PC-3 (cell line): Measurements from ENCODE around the gene UBE2S. TPM values are rescaled to one million over a fixed set of nuclear protein-coding genes. Genes with fewer than 3 reads are reported as not detected.
A peak's percentile ranks its signal among the peaks of the same experiment; 100 is the strongest.

Source experiments
- ATAC-seq: fragments of 200-7000 bp; cut with Tn5 transposase; 2 replicates; pipeline ENCODE4 v1.9.1; 2020; ENCODE audit warnings: mild to moderate bottlenecking, moderate library complexity
- BruUV-seq: library from RNA; stranded (reverse); fragments of 400-500 nt; replicated peaks from 2 replicates; lab custom pipeline; 2021; lab: Mats Ljungman, UMichigan
- CTCF ChIA-PET: fragments of 300-600 bp; sonication (Branson Sonifier 250); formaldehyde crosslinking; loops from one replicate; lab custom pipeline; 2022; ENCODE audit warnings: antibody characterized with exemption; lab: Charles Lee
- POLR2A ChIA-PET: fragments of 300-600 bp; sonication (Branson Sonifier 250); formaldehyde crosslinking; loops from one replicate; lab custom pipeline; 2022; ENCODE audit warnings: antibody characterized with exemption; ENCODE audit not compliant: unreplicated experiment; lab: Charles Lee
- DNase-seq: peaks from one replicate; pipeline ENCODE4 v3.0.0-alpha.2; 2015
- H2AFZ ChIP-seq: fragments of 300-600 bp; sonication (generic); 2 replicates; pipeline ENCODE4 v1.6.0; 2016; ENCODE audit warnings: antibody characterized with exemption, low read length
- H3F3A ChIP-seq: fragments of 300-600 bp; sonication (generic); one replicate; pipeline ENCODE4 v1.6.0; 2017; ENCODE audit warnings: antibody characterized with exemption, low read length, control low read depth, mild to moderate bottlenecking; ENCODE audit not compliant: unreplicated experiment
- H3K27ac ChIP-seq: fragments of 300-600 bp; sonication (generic); 2 replicates; pipeline ENCODE4 v1.5.1; 2016; ENCODE audit warnings: mild to moderate bottlenecking, low read length
- H3K27me3 ChIP-seq: fragments of 300-600 bp; sonication (generic); 2 replicates; pipeline ENCODE4 v1.6.1; 2016; ENCODE audit warnings: low read length, mixed read lengths
- H3K36me3 ChIP-seq: fragments of 300-600 bp; sonication (generic); 2 replicates; pipeline ENCODE4 v1.6.1; 2016; ENCODE audit warnings: low read depth, mixed run types, low read length, mixed read lengths
- H3K4me1 ChIP-seq: fragments of 300-600 bp; sonication (generic); 2 replicates; pipeline ENCODE4 v1.5.1; 2016; ENCODE audit warnings: low read length; ENCODE audit not compliant: insufficient read depth
- H3K4me2 ChIP-seq: fragments of 300-600 bp; sonication (generic); 2 replicates; pipeline ENCODE4 v1.6.0; 2016; ENCODE audit warnings: low read length
- H3K4me3 ChIP-seq: fragments of 300-600 bp; sonication (generic); 2 replicates; pipeline ENCODE4 v1.5.1; 2016; ENCODE audit warnings: mild to moderate bottlenecking, low read length, mixed read lengths
- H3K79me2 ChIP-seq: fragments of 300-600 bp; sonication (generic); 2 replicates; pipeline ENCODE4 v1.6.1; 2017; ENCODE audit warnings: low read length, mixed read lengths
- H3K9ac ChIP-seq: fragments of 300-600 bp; sonication (generic); 2 replicates; pipeline ENCODE4 v1.6.0; 2016; ENCODE audit warnings: mild to moderate bottlenecking, low read length
- H3K9me2 ChIP-seq: fragments of 300-600 bp; sonication (generic); replicated peaks from 2 replicates; pipeline ENCODE4 v1.6.1; 2016; ENCODE audit warnings: mixed run types, low read length, mixed read lengths
- H3K9me3 ChIP-seq: fragments of 300-600 bp; sonication (generic); 2 replicates; pipeline ENCODE4 v1.6.1; 2016; ENCODE audit warnings: low read length, mixed read lengths
- H4K20me1 ChIP-seq: fragments of 300-600 bp; sonication (generic); 2 replicates; pipeline ENCODE4 v1.6.1; 2016; ENCODE audit warnings: low read length, mixed read lengths
- CTCF ChIP-seq: fragments of 300-600 bp; sonication (generic); conservative IDR thresholded peaks from 2 replicates; pipeline ENCODE4 v1.5.1; 2017; ENCODE audit warnings: antibody characterized with exemption, low read depth, mild to moderate bottlenecking, low read length
- EZH2 ChIP-seq: fragments of 300-600 bp; sonication (generic); IDR thresholded peaks from one replicate; pipeline ENCODE4 v1.6.1; 2017; ENCODE audit warnings: antibody characterized with exemption, mild to moderate bottlenecking, low read length; ENCODE audit not compliant: unreplicated experiment
- EZH2phosphoT487 ChIP-seq: fragments of 300-600 bp; sonication (generic); IDR thresholded peaks from 2 replicates; pipeline ENCODE4 v1.6.1; 2018; ENCODE audit warnings: mild to moderate bottlenecking, antibody characterized with exemption, low read length, borderline replicate concordance
- intact Hi-C: fragments of 100-400 bp; cut with micrococcal nuclease; formaldehyde crosslinking; loops from 2 replicates; pipeline ENCODE4 v1.9.0; 2023
- total RNA-seq: library from RNA; depleted of rRNA; stranded (reverse); fragments of >200 nt; gene quantifications from 2 replicates; pipeline ENCODE4 v1.2.3, GENCODE V29; 2014

UBE2S gene
- total RNA-seq, 1 experiment from 2014 or later = 2,245 TPM

- intact Hi-C loops = no loop called here
- ChIA-PET CTCF (interaction anchor here (0.6 kb wide), 1 partner anchor 732 kb away, joined by 20 read pairs; no protein-coding TSS in a partner anchor), POLR2A (no interaction called here)
- peaks cover 37% of the 10 kb centered on the region for H3K4me1 ChIP-seq
- DNase-seq = peak; percentile 67
- ATAC-seq = peak; percentile 30
- H3K9me2 ChIP-seq = no peaks in the 10 kb centered on the region
- peaks cover 5% of the 10 kb centered on the region for H3F3A ChIP-seq
- H3K4me2 ChIP-seq = peak overlapping the region; percentile 78
- H3K9me3 ChIP-seq = no peaks in the 10 kb centered on the region
- no peaks in the 10 kb centered on the region for H3K79me2 ChIP-seq
- no peaks in the 10 kb centered on the region for H3K36me3 ChIP-seq
- peak overlapping the region; percentile 66; the same call in 1 of the 2 replicates for H2AFZ ChIP-seq
- no peaks in the 10 kb centered on the region for H3K27me3 ChIP-seq
- BruUV-seq = no TSS peak
- no peak overlapping the region for H3K27ac ChIP-seq
- no peak overlapping the region for H3K9ac ChIP-seq
- TF ChIP-seq EZH2 (no peak), CTCF (no peak), EZH2phosphoT487 (no peak)
- no peaks in the 10 kb centered on the region for H4K20me1 ChIP-seq
- peak overlapping the region; percentile 61 for H3K4me3 ChIP-seq
Observed at GRCh38 chr19:55368701-55369563, 38.7 kb downstream of the UBE2S start.

- CTCF ChIA-PET = no interaction called here
- Histone ChIP-seq H3K4me3 (no peak overlapping the region), H3K9me2 (no peaks in the 10 kb centered on the region), H2AFZ (no peak overlapping the region), H3K4me2 (no peak overlapping the region), H3K79me2 (no peaks in the 10 kb centered on the region), H4K20me1 (no peaks in the 10 kb centered on the region), H3K27me3 (no peaks in the 10 kb centered on the region), H3K36me3 (no peaks in the 10 kb centered on the region), H3K9me3 (no peaks in the 10 kb centered on the region), H3K4me1 (peaks cover 29% of the 10 kb centered on the region), H3K9ac (no peak overlapping the region), H3F3A (peaks cover 5% of the 10 kb centered on the region), H3K27ac (no peak overlapping the region)
- DNase-seq (no peak), ATAC-seq (no peak)
- TF ChIP-seq EZH2phosphoT487 (no peak), CTCF (no peak), EZH2 (no peak)
- BruUV-seq = no TSS peak
- intact Hi-C loops = no loop called here
- POLR2A ChIA-PET = no interaction called here
Observed at GRCh38 chr19:55368106-55368505, 39.5 kb downstream of the UBE2S start.

- ChIA-PET CTCF (no interaction called here), POLR2A (no interaction called here)
- no TSS peak for BruUV-seq
Observed at GRCh38 chr19:55366790-55367189, 40.8 kb downstream of the UBE2S start.

More at GRCh38 chr19:55366790-55367189, 40.8 kb downstream of the UBE2S start:
- DNase-seq (no peak), ATAC-seq (no peak)
- Histone ChIP-seq H3K9ac (no peak overlapping the region), H3K9me2 (no peaks in the 10 kb centered on the region), H3K79me2 (no peaks in the 10 kb centered on the region), H3K4me2 (no peak overlapping the region), H3F3A (peaks cover 5% of the 10 kb centered on the region), H3K27ac (no peak overlapping the region), H3K36me3 (no peaks in the 10 kb centered on the region), H3K27me3 (no peaks in the 10 kb centered on the region), H4K20me1 (no peaks in the 10 kb centered on the region), H3K4me1 (peaks cover 19% of the 10 kb centered on the region), H3K9me3 (no peaks in the 10 kb centered on the region), H2AFZ (no peak overlapping the region), H3K4me3 (no peak overlapping the region)
- intact Hi-C loops = no loop called here
- TF ChIP-seq CTCF (no peak), EZH2phosphoT487 (no peak), EZH2 (no peak)
